B cell (primary cell): ENCODE data around the gene MAP2K3. TPM values are rescaled to one million over a fixed set of nuclear protein-coding genes. Genes with fewer than 3 reads are reported as not detected.

Experiments used
- ATAC-seq: fragments of 200-7000 bp; cut with Tn5 transposase; one replicate; pipeline ENCODE4 v1.10.0; 2021; ENCODE audit warnings: low read depth, mild to moderate bottlenecking, moderate number of reproducible peaks, moderate library complexity
- CTCF ChIA-PET: fragments of 350-600 bp; sonication (Branson Sonifier 250); formaldehyde crosslinking; loops from one replicate; lab custom pipeline; 2021; ENCODE audit warnings: antibody characterized with exemption, inconsistent platforms; lab: Charles Lee
- POLR2A ChIA-PET: fragments of 350-600 bp; sonication (Branson Sonifier 250); formaldehyde crosslinking; loops from one replicate; lab custom pipeline; 2021; ENCODE audit warnings: antibody characterized with exemption; lab: Charles Lee
- DNase-seq: peaks from one replicate; pipeline ENCODE4 v3.0.0; 2013
- H2AFZ ChIP-seq: 2 replicates; pipeline ENCODE4 v1.6.1; 2012; ENCODE audit warnings: mild to moderate bottlenecking, low read depth, low read length; ENCODE audit not compliant: insufficient read depth, poor library complexity, severe bottlenecking
- H3K27ac ChIP-seq, 2 donors: 1 replicate in 1 of 2; 2 replicates in 1 of 2; pipeline ENCODE4 v1.5.1; 2012 to 2013; ENCODE audit warnings: low read length in 2 of 2, mild to moderate bottlenecking in 2 of 2, moderate library complexity in 1 of 2
- H3K27me3 ChIP-seq, 4 experiments: fragments of 200-600 bp in 1 of 4; sonication (generic) in 1 of 4; replicated peaks in 1 of 4; 1 replicate in 2 of 4; 2 replicates in 2 of 4; pipeline versions ENCODE4 v1.6.1 to v1.7.0; 2013 to 2016; ENCODE audit warnings: low read length in 3 of 4, mild to moderate bottlenecking in 2 of 4, mixed read lengths in 1 of 4, moderate library complexity in 1 of 4; ENCODE audit not compliant: insufficient read depth in 4 of 4, control insufficient read depth in 3 of 4; ENCODE audit errors: control extremely low read depth in 1 of 4
- H3K36me3 ChIP-seq, 2 experiments: replicated peaks in 1 of 2; 1 replicate in 1 of 2; 2 replicates in 1 of 2; pipeline versions ENCODE4 v1.6.1 to v1.7.1; 2013; ENCODE audit warnings: low read length in 1 of 2; ENCODE audit not compliant: insufficient read depth in 2 of 2, control insufficient read depth in 1 of 2; ENCODE audit errors: control extremely low read depth in 1 of 2, extremely low read depth in 1 of 2
- H3K4me1 ChIP-seq, 2 donors: fragments of 200-600 bp in 1 of 2; sonication (generic) in 1 of 2; 1 replicate in 1 of 2; 2 replicates in 1 of 2; pipeline versions ENCODE4 v1.5.1 to v1.6.1; 2013 to 2017; ENCODE audit warnings: low read length in 2 of 2; ENCODE audit not compliant: control insufficient read depth in 2 of 2, insufficient read depth in 2 of 2
- H3K4me2 ChIP-seq: replicated peaks from 2 replicates; pipeline ENCODE3; 2012; ENCODE audit warnings: mild to moderate bottlenecking, low read depth, low read length; ENCODE audit not compliant: poor library complexity, severe bottlenecking
- H3K4me3 ChIP-seq, 5 experiments: fragments of 200-600 bp in 1 of 5; sonication (generic) in 1 of 5; 1 replicate in 3 of 5; 2 replicates in 2 of 5; pipeline versions ENCODE4 v1.5.1 to v1.7.0; 2011 to 2016; ENCODE audit warnings: low read length in 4 of 5, mild to moderate bottlenecking in 4 of 5, low read depth in 2 of 5, control low read depth in 1 of 5, moderate library complexity in 1 of 5; ENCODE audit not compliant: insufficient read depth in 1 of 5; ENCODE audit errors: control extremely low read depth in 1 of 5, extremely low read depth in 1 of 5
- H3K79me2 ChIP-seq: fragments of 200-600 bp; sonication (generic); one replicate; pipeline ENCODE4 v1.6.0; 2016; ENCODE audit warnings: low read length; ENCODE audit not compliant: control insufficient read depth, insufficient read depth
- H3K9ac ChIP-seq: fragments of 200-600 bp; sonication (generic); 2 replicates; pipeline ENCODE4 v1.6.1; 2017; ENCODE audit warnings: mild to moderate bottlenecking, low read length, moderate library complexity
- H3K9me3 ChIP-seq, 3 donors: one replicate each; pipeline versions ENCODE4 v1.6.1 to v1.7.1; 2013; ENCODE audit warnings: low read length in 2 of 3; ENCODE audit not compliant: control insufficient read depth in 2 of 3, insufficient read depth in 1 of 3; ENCODE audit errors: control extremely low read depth in 1 of 3
- H4K20me1 ChIP-seq: 2 replicates; pipeline ENCODE4 v1.6.0; 2012; ENCODE audit warnings: mild to moderate bottlenecking, low read length; ENCODE audit not compliant: insufficient read depth, control insufficient read depth, poor library complexity, severe bottlenecking
- H3K27ac Mint-ChIP-seq: one replicate; pipeline ENCODE4 v1.8.0; 2021; ENCODE audit warnings: mixed read lengths
- H3K27me3 Mint-ChIP-seq: one replicate; pipeline ENCODE4 v1.8.0; 2021; ENCODE audit warnings: mixed read lengths
- H3K4me1 Mint-ChIP-seq: one replicate; pipeline ENCODE4 v1.8.0; 2021; ENCODE audit warnings: mixed read lengths
- H3K4me3 Mint-ChIP-seq: one replicate; pipeline ENCODE4 v1.8.0; 2021; ENCODE audit warnings: mixed read lengths
- H3K9me3 Mint-ChIP-seq: one replicate; pipeline ENCODE4 v1.8.0; 2022; ENCODE audit warnings: mixed read lengths; ENCODE audit not compliant: insufficient read depth
- EZH2 ChIP-seq: IDR thresholded peaks from 2 replicates; pipeline ENCODE4 v1.6.1; 2012; ENCODE audit warnings: borderline replicate concordance, low read depth, mild to moderate bottlenecking, moderate library complexity, low read length; ENCODE audit not compliant: insufficient read depth, poor library complexity, severe bottlenecking
- WGBS: methylation state at CpG from one replicate; pipeline ENCODE4 v1.1.5; 2013; ENCODE audit warnings: missing lambda C conversion rate; ENCODE audit not compliant: insufficient coverage; 5-methylcytosine and 5-hydroxymethylcytosine counted together
- intact Hi-C: fragments of 100-400 bp; cut with micrococcal nuclease; formaldehyde crosslinking; loops from one replicate; pipeline ENCODE4 v1.10.0; 2022
- polyA plus RNA-seq: library from polyadenylated mRNA; depleted of rRNA; stranded (reverse); fragments of >200 nt; gene quantifications from 2 replicates; pipeline ENCODE4 v1.2.3, GENCODE V29; 2012
- total RNA-seq, 2 donors: library from RNA; stranded (reverse); fragments of 120-200 nt in 1 of 2; gene quantifications; 1 replicate in 1 of 2; 2 replicates in 1 of 2; pipeline versions ENCODE4 v1.2.3 to v1.2.4, GENCODE V29; 2013 to 2022
- TF ChIP-seq, protein P1 (sequence below): fragments of 200-600 bp; IDR thresholded peaks from one replicate; pipeline ENCODE4 v1.8.0; 2022; ENCODE audit warnings: antibody characterized with exemption, mild to moderate bottlenecking

The MAP2K3 gene
- total and polyA plus RNA-seq, 2 donors (not counting 1 experiment from before 2014, with no cell fraction given) = 61.0 to 118 TPM

- intact Hi-C loops = no loop called here
- no peaks in the 10 kb centered on the region for H3K27me3 ChIP-seq
- POLR2A ChIA-PET = no interaction called here
- H3K4me3 ChIP-seq = no peak overlapping the region
- no peak overlapping the region for H2AFZ ChIP-seq
- Mint-ChIP-seq H3K27me3 (no peaks in the 10 kb centered on the region), H3K4me3 (no peak overlapping the region), H3K27ac (no peak overlapping the region), H3K9me3 (no peaks in the 10 kb centered on the region), H3K4me1 (peaks cover 5% of the 10 kb centered on the region)
- ATAC-seq (no peak), DNase-seq (no peak)
- H3K4me2 ChIP-seq = no peak overlapping the region
- WGBS = 95% methylated on average over 11 of the region's 11 CpGs
- no peak overlapping the region for H3K27ac ChIP-seq
- no peaks in the 10 kb centered on the region for H3K79me2 ChIP-seq
- CTCF ChIA-PET = no interaction called here
- peaks cover 0 to 3% of the 10 kb centered on the region in 2 donors for H3K4me1 ChIP-seq
- peaks cover 0 to 2% of the 10 kb centered on the region in 2 experiments for H3K36me3 ChIP-seq
- H4K20me1 ChIP-seq = no peaks in the 10 kb centered on the region
- H3K9me3 ChIP-seq = no peaks in the 10 kb centered on the region
- no peak for TF ChIP-seq EZH2
- TF ChIP-seq, protein P1, sequence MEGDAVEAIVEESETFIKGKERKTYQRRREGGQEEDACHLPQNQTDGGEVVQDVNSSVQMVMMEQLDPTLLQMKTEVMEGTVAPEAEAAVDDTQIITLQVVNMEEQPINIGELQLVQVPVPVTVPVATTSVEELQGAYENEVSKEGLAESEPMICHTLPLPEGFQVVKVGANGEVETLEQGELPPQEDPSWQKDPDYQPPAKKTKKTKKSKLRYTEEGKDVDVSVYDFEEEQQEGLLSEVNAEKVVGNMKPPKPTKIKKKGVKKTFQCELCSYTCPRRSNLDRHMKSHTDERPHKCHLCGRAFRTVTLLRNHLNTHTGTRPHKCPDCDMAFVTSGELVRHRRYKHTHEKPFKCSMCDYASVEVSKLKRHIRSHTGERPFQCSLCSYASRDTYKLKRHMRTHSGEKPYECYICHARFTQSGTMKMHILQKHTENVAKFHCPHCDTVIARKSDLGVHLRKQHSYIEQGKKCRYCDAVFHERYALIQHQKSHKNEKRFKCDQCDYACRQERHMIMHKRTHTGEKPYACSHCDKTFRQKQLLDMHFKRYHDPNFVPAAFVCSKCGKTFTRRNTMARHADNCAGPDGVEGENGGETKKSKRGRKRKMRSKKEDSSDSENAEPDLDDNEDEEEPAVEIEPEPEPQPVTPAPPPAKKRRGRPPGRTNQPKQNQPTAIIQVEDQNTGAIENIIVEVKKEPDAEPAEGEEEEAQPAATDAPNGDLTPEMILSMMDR = no peak
- no peak overlapping the region for H3K9ac ChIP-seq
Measured at GRCh38 chr17:21241564-21241963, 42.9 kb upstream of the MAP2K3 start.

- H3K4me3 Mint-ChIP-seq = no peak overlapping the region
- no peak overlapping the region for H3K4me3 ChIP-seq
- H3K27me3 ChIP-seq = no peaks in the 10 kb centered on the region
- no peak overlapping the region for H3K27ac Mint-ChIP-seq
- H3K9ac ChIP-seq = no peak overlapping the region
- no peak for TF ChIP-seq EZH2
- TF ChIP-seq, protein P1 = no peak
- DNase-seq (no peak), ATAC-seq (no peak)
- H3K4me2 ChIP-seq = no peak overlapping the region
- no peak overlapping the region for H2AFZ ChIP-seq
- peaks cover 5% of the 10 kb centered on the region for H3K4me1 Mint-ChIP-seq
- H3K9me3 ChIP-seq = peaks cover 0 to 2% (median 0%) of the 10 kb centered on the region in 3 donors
- H3K79me2 ChIP-seq = no peaks in the 10 kb centered on the region
- H3K27me3 Mint-ChIP-seq = no peaks in the 10 kb centered on the region
- intact Hi-C loops = no loop called here
- no peaks in the 10 kb centered on the region for H3K9me3 Mint-ChIP-seq
- CTCF ChIA-PET = no interaction called here
- POLR2A ChIA-PET = no interaction called here
- no peak overlapping the region for H3K27ac ChIP-seq
- H3K4me1 ChIP-seq = peaks cover 0 to 3% of the 10 kb centered on the region in 2 donors
- peaks cover 0 to 2% of the 10 kb centered on the region in 2 experiments for H3K36me3 ChIP-seq
- WGBS = 90% methylated on average over 9 of the region's 11 CpGs
- no peaks in the 10 kb centered on the region for H4K20me1 ChIP-seq
Measured at GRCh38 chr17:21242026-21242697, 42.3 kb upstream of the MAP2K3 start.
